Activated T-helper 2 cell treated with anti-CD3 and anti-CD28 coated beads, Interferon-gamma antibody, Interleukin-2, Interleukin-4, amounts not matched to agents 10 μg/mL and 5 μg/mL and 100 μg/mL, durations not matched to agents 14 hours and 24 hours and 36 hours (primary cell): ENCODE data around the gene VPS37D. TPM values are rescaled to one million over a fixed set of nuclear protein-coding genes. Genes with fewer than 3 reads are reported as not detected.
"Not testable (repeated sequence)": the region's sequence is repeated elsewhere in the genome, so short reads cannot be mapped to it uniquely, and the experiment has no call there.

Experiments used
- DNase-seq: peaks from one replicate; pipeline ENCODE4 v3.0.0; 2021; ENCODE audit warnings: low spot score
- H3K27ac Mint-ChIP-seq: one replicate; pipeline ENCODE4 v1.8.0; 2021; ENCODE audit warnings: mixed read lengths
- H3K27me3 Mint-ChIP-seq: one replicate; pipeline ENCODE4 v1.8.0; 2021; ENCODE audit warnings: low read depth, mixed read lengths
- H3K36me3 Mint-ChIP-seq: one replicate; pipeline ENCODE4 v1.8.0; 2021; ENCODE audit warnings: low read depth, mixed read lengths
- H3K4me1 Mint-ChIP-seq: one replicate; pipeline ENCODE4 v1.8.0; 2021; ENCODE audit warnings: low read depth, mixed read lengths
- H3K4me3 Mint-ChIP-seq: one replicate; pipeline ENCODE4 v1.8.0; 2021; ENCODE audit warnings: low read depth, mild to moderate bottlenecking, moderate library complexity, mixed read lengths
- H3K9me3 Mint-ChIP-seq: one replicate; pipeline ENCODE4 v1.8.0; 2021; ENCODE audit warnings: mixed read lengths
- intact Hi-C: fragments of 100-400 bp; cut with micrococcal nuclease; formaldehyde crosslinking; loops from one replicate; pipeline ENCODE4 v1.15.1; 2023
- total RNA-seq: library from RNA; stranded (reverse); gene quantifications from 2 replicates; pipeline ENCODE4 v1.2.3, GENCODE V29; 2022

Gene VPS37D
- total RNA-seq, 1 donor from 2014 or later: 0.30 TPM

DNA sequence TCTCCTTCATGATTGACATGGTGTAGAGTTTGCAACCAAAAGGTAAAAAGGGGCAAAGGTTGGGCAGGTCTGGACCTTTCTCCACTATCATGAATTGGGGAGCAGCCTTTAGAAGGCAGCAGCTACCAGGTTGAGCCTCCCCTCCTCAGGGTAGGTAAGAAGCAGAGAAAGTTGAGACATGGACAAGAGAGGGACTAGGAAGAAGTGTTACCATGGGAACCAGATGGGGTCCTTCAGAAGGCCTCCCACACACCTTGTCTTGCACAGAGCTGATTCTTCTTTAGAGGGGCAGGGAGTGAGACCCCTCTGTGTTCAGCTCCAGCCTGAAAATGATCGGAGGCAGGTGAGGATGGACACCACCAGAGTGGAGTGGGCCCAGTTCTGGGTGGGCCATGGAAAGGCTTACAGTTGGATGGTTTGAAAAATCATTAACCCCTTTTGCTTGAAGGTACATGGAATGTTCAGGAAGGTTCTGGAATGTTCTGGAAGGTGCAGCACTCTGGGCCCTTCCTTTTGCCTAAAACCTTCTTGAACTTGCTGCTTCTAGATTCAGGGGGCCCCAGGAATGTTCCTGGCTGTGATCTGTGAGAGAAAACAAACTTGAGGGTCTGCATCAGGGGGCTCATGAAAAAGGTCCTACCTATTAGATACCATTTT, 7.0 kb downstream of the VPS37D start:
- peaks cover 11% of the 10 kb centered on the region for H3K27me3 Mint-ChIP-seq
- H3K27ac Mint-ChIP-seq: no peak overlapping the region
- no peaks in the 10 kb centered on the region for H3K4me1 Mint-ChIP-seq
- H3K9me3 Mint-ChIP-seq: no peaks in the 10 kb centered on the region
- DNase-seq: no peak
- intact Hi-C loops: no loop called here
- H3K36me3 Mint-ChIP-seq: peaks cover 17% of the 10 kb centered on the region
- no peak overlapping the region for H3K4me3 Mint-ChIP-seq

DNA sequence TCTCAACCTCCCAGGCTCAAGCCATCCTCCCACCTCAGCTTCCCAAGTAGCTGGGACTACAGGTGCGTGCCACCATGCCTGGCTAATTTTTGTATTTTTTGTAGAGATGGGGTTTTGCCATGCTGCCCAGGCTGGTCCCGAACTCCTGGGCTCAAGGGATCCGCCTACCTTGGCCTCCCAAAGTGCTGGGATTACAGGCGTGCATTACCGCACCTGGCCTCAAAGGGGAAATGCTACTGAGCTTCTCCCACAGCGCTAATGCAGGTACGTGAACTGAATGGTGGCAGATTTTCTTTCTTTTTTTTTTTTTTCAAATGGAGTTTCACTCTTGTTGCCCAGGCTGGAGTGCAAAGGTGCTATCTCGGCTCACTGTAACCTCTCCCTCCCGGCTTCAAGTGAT, 8.4 kb downstream of the VPS37D start:
- intact Hi-C loops, DNase-seq, H3K4me3 Mint-ChIP-seq, H3K27me3 Mint-ChIP-seq, H3K9me3 Mint-ChIP-seq, H3K27ac Mint-ChIP-seq, H3K4me1 Mint-ChIP-seq: not testable (repeated sequence)
- peaks cover 23% of the 10 kb centered on the region for H3K36me3 Mint-ChIP-seq

GRCh38 chr7:73678862-73679261, 11.2 kb downstream of the VPS37D start:
- intact Hi-C loops: no loop called here
- no peaks in the 10 kb centered on the region for H3K27me3 Mint-ChIP-seq
- no peak overlapping the region for H3K27ac Mint-ChIP-seq
- H3K4me1 Mint-ChIP-seq: peaks cover 14% of the 10 kb centered on the region
- H3K4me3 Mint-ChIP-seq: no peak overlapping the region
- H3K9me3 Mint-ChIP-seq: no peaks in the 10 kb centered on the region
- peaks cover 32% of the 10 kb centered on the region for H3K36me3 Mint-ChIP-seq
- no peak for DNase-seq

DNA sequence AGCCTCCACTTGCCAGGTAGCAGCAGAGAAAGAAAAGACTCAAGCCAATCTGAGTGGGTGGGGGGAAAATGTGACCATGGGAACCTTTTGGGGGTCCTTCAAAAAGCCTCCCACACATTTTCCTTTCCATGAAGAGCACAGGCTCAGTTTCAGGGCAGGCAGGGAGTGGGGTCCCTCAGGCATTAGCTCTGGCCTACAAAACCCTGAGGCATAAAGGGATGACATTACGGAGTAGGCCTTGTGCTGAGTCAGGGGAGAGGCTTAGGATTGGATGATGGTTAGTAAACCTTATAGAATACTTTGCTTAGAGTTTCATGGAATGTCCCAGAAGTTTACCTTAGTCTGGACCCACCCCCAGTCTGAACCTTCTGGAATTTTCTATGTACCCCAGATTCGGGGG, 12.1 kb downstream of the VPS37D start:
- H3K36me3 Mint-ChIP-seq: peaks cover 33% of the 10 kb centered on the region
- DNase-seq: no peak
- no peaks in the 10 kb centered on the region for H3K27me3 Mint-ChIP-seq
- H3K4me3 Mint-ChIP-seq: no peak overlapping the region
- no peaks in the 10 kb centered on the region for H3K9me3 Mint-ChIP-seq
- no peak overlapping the region for H3K27ac Mint-ChIP-seq
- intact Hi-C loops: loop anchor here (5.0 kb wide), 1 partner anchor 102 kb away; the partner anchor contains the start of gene TBL2
- peaks cover 16% of the 10 kb centered on the region for H3K4me1 Mint-ChIP-seq

- Mint-ChIP-seq H3K9me3 (no peaks in the 10 kb centered on the region), H3K27ac (no peak overlapping the region), H3K36me3 (peaks cover 33% of the 10 kb centered on the region), H3K27me3 (no peaks in the 10 kb centered on the region), H3K4me1 (peaks cover 16% of the 10 kb centered on the region), H3K4me3 (peak overlapping the region; percentile 97)
- intact Hi-C loops: loop anchor here (5.0 kb wide), 1 partner anchor 103 kb away; the partner anchor contains the start of gene TBL2
- DNase-seq: no peak
Observed at GRCh38 chr7:73680501-73680900, 12.9 kb downstream of the VPS37D start.

GRCh38 chr7:73681031-73681430, 13.4 kb downstream of the VPS37D start:
- no peaks in the 10 kb centered on the region for H3K27me3 Mint-ChIP-seq
- no peaks in the 10 kb centered on the region for H3K9me3 Mint-ChIP-seq
- intact Hi-C loops: loop anchor here (5.0 kb wide), 1 partner anchor 104 kb away; the partner anchor contains the start of gene TBL2
- H3K4me1 Mint-ChIP-seq: peaks cover 16% of the 10 kb centered on the region
- H3K4me3 Mint-ChIP-seq: peak overlapping the region; percentile 97
- DNase-seq: no peak
- H3K27ac Mint-ChIP-seq: no peak overlapping the region
- peaks cover 35% of the 10 kb centered on the region for H3K36me3 Mint-ChIP-seq

- intact Hi-C loops: loop anchor here (1.0 to 5.0 kb wide), 3 partner anchors 15 to 105 kb away; partner anchors contain the start of genes TBL2 and VPS37D
- DNase-seq: no peak
- Mint-ChIP-seq H3K27me3 (no peaks in the 10 kb centered on the region), H3K4me1 (peaks cover 19% of the 10 kb centered on the region), H3K4me3 (peak overlapping the region; percentile 97), H3K9me3 (no peaks in the 10 kb centered on the region), H3K36me3 (peaks cover 48% of the 10 kb centered on the region), H3K27ac (peak overlapping the region; percentile 82)
Observed at GRCh38 chr7:73682745-73683055, 15.1 kb downstream of the VPS37D start.

GRCh38 chr7:73683056-73683787, 15.6 kb downstream of the VPS37D start, which contains the start of the genes BUD23 and DNAJC30:
TSS of gene BUD23 (plus strand) at chr7:73683597. CDS start at chr7:73683626, 29 bp downstream.
TSS of gene DNAJC30 (minus strand) at chr7:73683453. CDS start at chr7:73683423, 30 bp downstream.
- Mint-ChIP-seq H3K4me3 (peak within 1 kb of the TSS; percentile 97), H3K27me3 (no peaks in the 10 kb centered on the region), H3K27ac (peak within 1 kb of the TSS; percentile 97), H3K36me3 (peaks cover 44% of the 10 kb centered on the region), H3K4me1 (peaks cover 20% of the 10 kb centered on the region), H3K9me3 (no peaks in the 10 kb centered on the region)
- intact Hi-C loops: loop anchor here (1.0 to 5.0 kb wide), 3 partner anchors 16 to 106 kb away; partner anchors contain the start of genes TBL2 and VPS37D
- peak; percentile 88 for DNase-seq

DNA sequence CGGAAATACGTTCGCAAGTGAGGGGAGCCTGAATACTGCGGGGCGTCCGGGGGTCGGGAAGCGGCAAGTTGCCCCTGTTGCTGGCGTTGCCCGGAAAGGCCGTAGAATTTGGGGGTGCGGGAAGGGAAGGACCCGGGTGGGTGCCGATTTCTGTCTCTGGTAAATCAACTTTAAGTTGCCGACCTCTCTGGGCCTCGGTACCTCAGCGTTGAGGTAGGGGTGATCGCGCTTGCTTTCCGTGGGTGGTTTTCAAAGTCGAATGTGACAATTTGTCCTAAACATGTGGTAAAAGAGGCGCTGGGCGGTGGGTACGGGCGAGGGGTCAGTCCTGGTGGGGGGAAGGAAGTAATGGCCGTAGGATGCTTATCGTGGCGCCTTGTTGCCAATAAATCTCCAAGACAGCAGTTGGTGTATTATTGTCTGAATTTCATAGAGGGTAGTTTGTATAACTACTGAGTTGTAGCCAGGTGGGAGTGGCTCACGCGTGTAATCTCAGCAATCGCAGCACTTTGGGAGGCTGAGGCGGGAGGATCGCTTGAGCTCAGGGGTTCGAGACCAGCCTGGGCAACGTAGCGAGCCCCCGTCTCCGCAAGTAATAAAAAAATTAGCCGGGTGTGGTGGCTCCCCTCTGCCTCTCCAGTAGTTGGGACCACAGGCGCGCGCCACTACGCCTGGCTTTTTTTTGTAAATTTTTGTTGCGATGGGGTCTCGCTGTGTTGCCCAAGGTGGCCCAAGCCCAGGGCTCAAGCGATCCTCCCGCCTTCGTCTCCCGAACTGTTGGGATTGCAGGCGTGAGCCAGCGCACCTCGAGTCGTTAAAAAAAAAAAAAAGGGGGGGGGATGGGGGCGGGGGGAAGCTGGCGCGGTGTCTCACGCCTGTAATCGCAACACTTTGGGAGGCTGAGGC, 16.4 kb downstream of the VPS37D start:
- H3K4me1 Mint-ChIP-seq: peaks cover 27% of the 10 kb centered on the region
- intact Hi-C loops: loop anchor here (1.0 to 5.0 kb wide), 3 partner anchors 17 to 107 kb away; partner anchors contain the start of genes TBL2 and VPS37D
- H3K27ac Mint-ChIP-seq: peak overlapping the region; percentile 97
- no peak for DNase-seq
- H3K36me3 Mint-ChIP-seq: peaks cover 44% of the 10 kb centered on the region
- no peaks in the 10 kb centered on the region for H3K27me3 Mint-ChIP-seq
- no peaks in the 10 kb centered on the region for H3K9me3 Mint-ChIP-seq
- peak overlapping the region; percentile 97 for H3K4me3 Mint-ChIP-seq

DNA sequence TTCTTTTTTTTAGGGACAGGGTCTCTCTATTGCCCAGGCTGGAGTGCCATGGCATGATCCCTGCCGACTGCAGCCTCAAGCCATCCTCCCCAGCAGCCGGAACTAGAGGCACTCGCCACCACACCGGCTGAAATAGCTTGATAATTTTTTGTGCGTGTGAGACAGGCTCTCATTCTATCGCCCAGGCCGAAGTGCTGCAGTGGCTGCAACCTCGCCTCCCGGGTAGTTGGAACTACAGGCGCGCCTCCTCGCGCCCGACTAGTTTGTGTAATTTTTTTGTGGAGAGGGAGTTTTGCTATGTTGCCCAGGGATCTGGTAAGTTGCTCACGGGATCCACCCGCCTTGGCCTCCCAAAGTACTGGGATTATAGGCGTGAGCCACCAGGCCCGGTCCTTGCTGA, 17.7 kb downstream of the VPS37D start:
- Mint-ChIP-seq H3K4me1 (peaks cover 31% of the 10 kb centered on the region), H3K9me3 (no peaks in the 10 kb centered on the region), H3K36me3 (peaks cover 47% of the 10 kb centered on the region), H3K27me3 (no peaks in the 10 kb centered on the region), H3K27ac (no peak overlapping the region), H3K4me3 (peak overlapping the region; percentile 15)
- intact Hi-C loops: no loop called here
- no peak for DNase-seq

DNA sequence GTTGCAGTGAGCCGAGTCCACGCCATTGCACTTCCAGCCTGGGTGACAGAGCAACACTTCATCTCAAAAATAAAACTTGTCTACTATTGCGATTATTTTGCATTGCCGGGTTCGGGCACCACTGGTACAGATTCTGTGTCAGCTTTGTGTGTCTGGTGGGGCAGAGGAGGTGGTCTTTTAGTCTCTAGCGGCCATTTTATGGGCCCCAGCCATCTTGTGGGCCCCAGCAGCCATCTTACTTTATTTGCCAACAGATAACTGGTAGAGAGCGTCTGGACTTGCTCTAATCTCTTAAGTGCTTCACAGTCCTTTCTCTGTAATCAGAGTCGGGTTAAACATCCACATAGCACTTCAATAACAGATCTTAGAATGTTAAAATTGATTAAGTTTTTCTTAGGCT, 20.7 kb downstream of the VPS37D start:
- Mint-ChIP-seq H3K4me1 (peaks cover 18% of the 10 kb centered on the region), H3K4me3 (no peak overlapping the region), H3K27ac (no peak overlapping the region), H3K27me3 (no peaks in the 10 kb centered on the region), H3K9me3 (no peaks in the 10 kb centered on the region), H3K36me3 (peaks cover 58% of the 10 kb centered on the region)
- intact Hi-C loops: no loop called here
- no peak for DNase-seq

DNA sequence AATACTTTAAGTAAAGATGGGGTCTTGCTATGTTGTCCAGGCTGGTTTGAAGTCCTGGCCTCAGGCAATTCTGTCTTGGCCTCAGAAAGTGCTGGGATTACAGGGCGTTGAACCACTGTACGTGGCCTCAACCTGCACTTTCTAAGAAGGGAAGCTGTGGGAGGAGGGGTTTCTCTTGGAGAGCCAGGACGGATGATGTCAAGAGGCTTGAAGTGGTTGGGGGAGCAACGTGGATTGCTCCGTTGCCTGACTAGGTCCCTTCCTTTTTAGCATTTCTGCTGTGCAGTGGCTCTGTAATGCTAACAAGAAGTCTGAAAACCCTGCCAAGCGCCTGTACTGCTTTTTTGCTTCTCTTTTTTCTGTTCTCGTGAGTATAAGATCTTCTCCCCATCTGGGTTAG, 23.0 kb downstream of the VPS37D start:
- Mint-ChIP-seq H3K9me3 (no peaks in the 10 kb centered on the region), H3K27me3 (no peaks in the 10 kb centered on the region), H3K36me3 (peaks cover 66% of the 10 kb centered on the region), H3K4me1 (peaks cover 15% of the 10 kb centered on the region), H3K27ac (no peak overlapping the region), H3K4me3 (no peak overlapping the region)
- DNase-seq: no peak
- intact Hi-C loops: no loop called here
